Stimulated activated CD4-positive, alpha-beta T cell treated with anti-CD3 and anti-CD28 coated beads, Interleukin-1b, Interleukin-23, amount 100 ng/mL, for 24 hours (primary cell): Measurements from ENCODE around the gene WDR1.

Experiments used
- DNase-seq, 4 experiments: peaks; one replicate each; pipeline ENCODE4 v3.0.0-alpha.2; 2020; ENCODE audit warnings: low read depth in 4 of 4, low spot score in 1 of 4

The WDR1 gene

DNA sequence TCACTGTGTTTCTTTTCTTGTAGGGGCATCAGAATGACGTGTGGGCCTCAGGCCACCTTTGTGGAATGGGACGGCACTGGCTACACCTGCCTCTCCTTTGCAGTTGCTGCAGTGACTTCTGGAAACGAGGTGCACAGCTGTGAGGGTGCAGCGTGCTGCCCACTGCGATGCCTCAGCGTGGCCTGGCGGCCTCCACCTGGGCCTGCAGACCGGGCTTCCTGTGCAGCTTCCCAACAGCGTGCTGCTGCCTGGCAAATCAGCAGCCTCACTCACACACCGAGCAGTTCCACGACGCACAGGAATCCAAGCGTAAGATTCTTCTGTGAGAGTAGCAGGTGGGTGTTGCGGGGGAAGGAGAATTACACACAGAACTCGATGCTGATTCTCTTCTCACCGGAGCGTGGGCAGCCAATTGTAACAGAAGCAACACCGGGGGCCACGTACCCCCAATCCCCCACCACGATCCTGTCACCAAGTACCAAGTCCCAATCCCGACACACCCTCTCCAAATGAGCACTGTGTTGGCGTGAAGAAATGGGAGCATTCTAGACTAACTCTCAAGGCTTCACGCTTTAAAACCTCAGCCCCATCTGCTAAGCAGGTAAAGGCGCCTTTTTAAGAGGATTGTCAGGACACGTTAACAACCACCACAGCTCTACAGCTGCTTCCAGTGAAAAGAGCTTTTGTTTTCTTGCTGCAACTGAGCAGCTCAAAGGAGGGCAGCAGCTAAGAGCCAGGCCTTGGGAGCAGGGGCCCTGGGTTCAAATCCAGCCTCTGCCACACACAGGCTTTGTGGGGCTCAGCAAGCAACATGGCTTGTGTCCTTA is 16.9 kb downstream of the WDR1 start:
- DNase-seq = peak in 1 of 4 experiments; percentile 13

GRCh38 chr4:10098780-10099160 is 17.8 kb downstream of the WDR1 start:
- peak in 1 of 4 experiments; percentile 34 for DNase-seq

- no peak for DNase-seq
Measured at GRCh38 chr4:10097906-10098779, 18.5 kb downstream of the WDR1 start.

DNA sequence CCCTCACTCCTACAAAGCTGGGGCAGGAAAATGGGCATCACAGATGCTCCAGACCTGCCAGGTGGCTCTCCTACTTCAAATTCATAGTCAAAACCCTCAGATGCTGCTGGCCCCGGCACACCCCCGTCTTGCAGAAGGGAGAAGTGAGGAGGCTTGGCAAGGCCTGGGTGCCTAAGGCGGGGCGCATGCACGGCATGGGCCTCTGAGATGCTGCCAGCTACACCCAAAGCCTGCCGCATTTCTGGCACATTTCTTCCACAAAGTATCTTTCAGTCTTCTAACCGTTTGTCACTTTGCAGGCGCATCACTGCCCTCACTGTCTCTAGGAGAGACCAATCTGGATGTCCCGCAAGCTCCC is 19.6 kb downstream of the WDR1 start:
- DNase-seq = no peak

DNA sequence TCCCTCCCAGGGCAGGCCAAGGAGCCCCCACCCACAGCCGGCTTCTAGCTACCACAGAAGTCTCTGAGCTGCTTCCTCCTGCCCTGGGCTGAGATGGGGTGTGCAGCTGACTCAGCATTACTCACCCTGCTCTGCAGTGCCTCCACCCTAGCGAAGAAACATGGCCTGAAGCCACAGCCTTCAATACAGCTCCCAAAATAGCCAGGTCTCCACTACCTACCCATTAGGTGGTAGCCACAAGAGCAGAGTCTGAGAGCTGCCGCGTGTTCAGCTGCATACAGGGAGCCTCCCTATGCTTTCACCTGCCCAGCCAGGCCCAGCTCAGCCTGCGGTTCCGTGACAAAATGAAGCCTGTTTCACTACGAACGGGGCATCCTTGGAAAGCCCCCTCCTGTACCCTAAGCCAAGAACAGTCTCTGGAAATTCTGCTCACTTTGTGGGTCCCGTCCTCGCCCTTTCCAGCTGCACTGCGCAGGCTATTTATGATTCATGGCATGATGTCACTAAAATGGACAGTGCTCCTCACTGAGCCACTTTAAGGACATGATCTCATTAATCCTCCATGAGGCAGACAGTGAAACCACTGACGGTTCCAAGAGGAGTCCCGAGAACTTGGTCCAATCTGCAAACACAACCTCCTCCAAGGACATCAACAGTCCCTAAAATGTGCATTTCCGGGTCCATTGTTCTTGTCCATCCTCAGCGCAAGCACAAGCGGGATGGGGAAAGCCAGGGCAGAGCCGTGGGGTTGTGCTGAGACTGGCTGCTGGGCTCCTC is 20.2 kb downstream of the WDR1 start:
- DNase-seq = peak in 3 of 4 experiments; percentile 58 to 79 (median 71)

GRCh38 chr4:10095296-10095991 is 21.2 kb downstream of the WDR1 start:
- DNase-seq = no peak

GRCh38 chr4:10094841-10095240 is 21.8 kb downstream of the WDR1 start:
- no peak for DNase-seq

DNA sequence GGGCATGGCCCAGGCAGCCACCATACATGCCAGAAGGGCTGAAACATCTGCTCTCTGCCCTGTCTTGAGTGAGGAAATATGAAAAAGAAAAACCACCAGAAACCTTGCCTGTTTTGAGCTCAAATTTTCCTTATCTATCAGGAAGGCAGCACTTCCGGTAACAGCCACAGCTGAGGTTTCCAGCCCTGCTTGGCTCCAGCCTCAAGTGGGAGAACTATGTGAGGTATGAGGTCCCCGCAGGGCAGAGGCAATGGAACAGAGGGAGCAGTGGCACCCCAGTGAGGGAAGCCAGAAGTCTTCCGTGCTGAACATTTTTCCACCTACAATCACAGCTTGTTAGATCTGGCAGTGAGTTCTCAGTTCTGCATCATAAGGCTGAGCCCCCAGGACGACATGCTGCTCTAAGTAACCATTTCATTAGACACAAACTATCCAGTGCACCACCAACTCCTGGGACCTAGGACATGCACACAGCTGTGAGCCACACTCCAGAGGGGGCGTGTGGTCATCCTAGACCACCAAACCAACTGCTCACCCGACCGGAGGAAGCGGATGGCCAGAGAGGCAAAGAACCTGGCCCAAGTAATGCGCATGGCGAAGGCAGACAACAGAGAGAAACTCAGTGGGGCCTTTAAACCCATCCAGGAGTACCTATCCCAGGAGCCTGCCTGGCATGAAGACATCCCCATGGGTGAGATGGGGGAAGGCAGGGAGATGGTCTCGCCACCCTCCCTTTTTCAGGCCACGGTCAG is 22.6 kb downstream of the WDR1 start:
- peak in 1 of 4 experiments; percentile 25 for DNase-seq

- no peak for DNase-seq
Measured at GRCh38 chr4:10093271-10093621, 23.4 kb downstream of the WDR1 start.

DNA sequence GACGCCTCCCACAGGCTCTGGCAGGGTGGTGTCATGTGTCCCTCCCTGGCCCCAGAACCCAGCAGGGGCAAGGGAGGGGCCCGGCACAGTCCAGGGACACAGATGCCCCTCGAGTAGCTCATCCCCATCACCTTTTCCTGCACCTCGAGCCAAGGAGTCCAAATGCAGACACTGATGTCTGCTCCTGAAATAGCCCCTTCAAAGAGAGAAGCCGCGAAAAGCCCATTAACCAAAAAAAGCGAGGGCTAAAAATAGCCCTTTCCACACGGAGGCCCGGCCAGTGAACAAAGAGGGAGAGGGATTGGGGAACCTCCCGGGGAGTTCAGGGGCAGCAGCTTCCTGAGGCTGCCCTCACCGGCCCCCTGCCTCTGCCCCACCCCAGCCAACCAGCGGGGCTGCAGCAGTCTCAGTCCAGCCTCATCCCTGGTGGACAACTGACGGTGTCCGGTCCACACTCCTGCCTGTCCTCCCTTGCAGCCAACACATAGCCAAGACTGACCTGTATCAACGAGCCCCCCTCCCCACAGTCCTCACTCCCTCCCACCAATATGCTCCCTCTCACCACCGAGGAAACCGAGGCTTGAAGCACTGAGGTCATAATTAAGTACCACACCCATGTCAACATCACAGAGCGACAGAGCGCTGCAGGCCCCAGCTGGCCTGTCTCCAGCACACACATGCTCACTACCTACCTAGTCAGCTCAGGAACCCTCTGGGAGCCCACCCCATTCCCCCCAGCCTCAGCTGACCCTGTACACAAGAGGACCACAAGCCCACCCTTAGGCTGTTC is 23.9 kb downstream of the WDR1 start:
- no peak for DNase-seq

DNA sequence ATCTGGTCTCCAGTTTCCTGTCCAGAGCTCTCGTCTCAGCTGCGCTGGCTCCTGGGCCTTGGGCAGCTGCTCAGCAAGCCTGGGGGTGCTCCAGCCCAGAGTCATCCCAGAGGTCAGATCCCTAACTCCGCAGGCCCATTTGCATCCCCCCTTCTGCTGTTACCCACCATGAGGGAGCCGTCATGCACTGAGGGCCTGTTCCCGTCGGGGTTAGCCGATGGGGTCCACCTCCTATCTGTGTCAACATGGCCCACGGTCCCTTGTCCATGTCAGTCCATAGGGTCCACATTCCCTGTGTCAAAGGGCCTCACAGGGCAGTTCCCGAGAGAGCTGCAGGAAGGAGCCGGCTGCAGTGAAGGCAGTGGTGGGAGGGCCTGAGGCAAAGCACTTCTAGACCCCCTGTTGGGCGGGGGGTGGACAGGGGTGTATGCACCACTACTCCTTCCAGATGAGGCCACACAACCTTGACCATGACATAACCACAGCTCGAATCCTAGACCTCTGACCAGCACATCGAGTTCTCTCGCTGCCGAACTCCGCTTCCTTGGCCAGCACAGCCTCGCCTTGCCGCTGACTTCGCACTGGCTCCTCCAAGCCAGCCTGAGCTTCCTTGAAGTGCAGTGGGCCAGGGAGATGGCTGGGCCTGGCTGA is 24.9 kb downstream of the WDR1 start:
- DNase-seq = no peak

GRCh38 chr4:10090467-10091250 is 25.9 kb downstream of the WDR1 start:
- DNase-seq = no peak

DNA sequence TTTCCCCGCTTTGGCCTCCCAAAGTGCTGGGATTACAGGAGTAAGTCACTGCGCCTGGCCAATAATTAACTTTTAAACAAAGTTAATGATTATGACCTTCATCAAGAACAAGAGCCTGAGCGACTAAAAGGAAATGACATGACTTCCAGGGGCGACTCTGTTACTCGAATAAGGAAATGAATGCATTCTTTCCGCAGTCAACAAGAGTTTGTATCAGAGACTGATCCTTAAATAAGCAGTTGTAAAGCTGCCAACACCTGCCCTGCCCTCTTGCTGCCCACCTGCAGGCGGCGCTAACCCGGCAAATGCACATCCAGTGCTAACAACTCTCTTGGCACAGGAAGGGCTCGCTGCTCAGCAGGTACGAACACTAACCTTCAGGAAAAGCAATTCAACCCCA is 27.3 kb downstream of the WDR1 start:
- DNase-seq = no peak

DNA sequence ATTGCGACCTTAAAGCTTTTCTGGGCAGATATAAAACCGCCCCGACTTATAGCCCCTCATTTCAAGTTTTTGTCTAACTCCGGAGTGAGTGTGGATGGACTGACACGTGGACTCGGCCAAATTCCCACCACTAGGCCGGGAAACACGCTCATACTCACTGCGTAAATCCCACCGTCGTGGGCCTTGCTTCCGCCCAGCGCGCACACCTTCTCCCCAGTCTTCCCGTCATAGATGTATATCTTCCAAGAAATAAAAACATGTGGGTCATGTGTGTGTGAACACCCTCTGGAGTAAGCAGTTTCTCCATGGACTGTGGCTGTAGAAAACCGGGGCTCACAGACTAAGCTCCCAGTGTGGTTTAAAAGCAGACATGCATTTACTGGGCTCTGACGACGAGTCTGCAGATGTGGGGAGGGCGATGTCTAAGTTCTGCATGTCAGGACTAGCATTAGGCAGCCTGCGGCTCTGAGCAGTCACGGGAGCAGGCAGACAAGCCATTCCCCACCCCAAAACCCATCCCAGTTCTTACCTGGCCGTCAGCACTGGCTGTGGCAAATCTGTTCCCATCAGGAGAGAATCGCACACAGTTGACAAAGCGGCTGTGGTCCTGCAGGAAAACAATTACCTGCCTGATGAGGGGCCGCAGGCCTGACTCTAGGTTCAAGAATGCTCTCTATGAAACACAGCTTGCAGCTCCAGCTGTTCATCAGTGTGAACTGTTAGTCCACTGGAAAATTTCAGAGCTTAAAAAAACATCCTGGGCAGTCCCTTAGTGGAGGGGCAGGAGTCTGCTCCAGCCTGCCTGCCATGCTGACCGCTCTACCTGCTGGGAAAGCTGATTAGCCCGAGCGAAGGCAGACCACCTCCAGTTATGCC is 28.2 kb downstream of the WDR1 start:
- DNase-seq = no peak

- no peak for DNase-seq
Measured at GRCh38 chr4:10087152-10087791, 29.3 kb downstream of the WDR1 start.

- DNase-seq = no peak
Measured at GRCh38 chr4:10086506-10087120, 30.0 kb downstream of the WDR1 start.
